Epithelial cell of prostate (primary cell): ENCODE measurements around the gene BCKDK.

ENCODE experiments used
- DNase-seq: peaks from one replicate; pipeline ENCODE4 v3.0.0-alpha.2; 2011; ENCODE audit warnings: low read depth, low spot score
- H3K27ac ChIP-seq: fragments of 450-650 bp; 2 replicates; pipeline ENCODE4 v1.5.1; 2017; ENCODE audit warnings: mild to moderate bottlenecking

BCKDK gene

DNA sequence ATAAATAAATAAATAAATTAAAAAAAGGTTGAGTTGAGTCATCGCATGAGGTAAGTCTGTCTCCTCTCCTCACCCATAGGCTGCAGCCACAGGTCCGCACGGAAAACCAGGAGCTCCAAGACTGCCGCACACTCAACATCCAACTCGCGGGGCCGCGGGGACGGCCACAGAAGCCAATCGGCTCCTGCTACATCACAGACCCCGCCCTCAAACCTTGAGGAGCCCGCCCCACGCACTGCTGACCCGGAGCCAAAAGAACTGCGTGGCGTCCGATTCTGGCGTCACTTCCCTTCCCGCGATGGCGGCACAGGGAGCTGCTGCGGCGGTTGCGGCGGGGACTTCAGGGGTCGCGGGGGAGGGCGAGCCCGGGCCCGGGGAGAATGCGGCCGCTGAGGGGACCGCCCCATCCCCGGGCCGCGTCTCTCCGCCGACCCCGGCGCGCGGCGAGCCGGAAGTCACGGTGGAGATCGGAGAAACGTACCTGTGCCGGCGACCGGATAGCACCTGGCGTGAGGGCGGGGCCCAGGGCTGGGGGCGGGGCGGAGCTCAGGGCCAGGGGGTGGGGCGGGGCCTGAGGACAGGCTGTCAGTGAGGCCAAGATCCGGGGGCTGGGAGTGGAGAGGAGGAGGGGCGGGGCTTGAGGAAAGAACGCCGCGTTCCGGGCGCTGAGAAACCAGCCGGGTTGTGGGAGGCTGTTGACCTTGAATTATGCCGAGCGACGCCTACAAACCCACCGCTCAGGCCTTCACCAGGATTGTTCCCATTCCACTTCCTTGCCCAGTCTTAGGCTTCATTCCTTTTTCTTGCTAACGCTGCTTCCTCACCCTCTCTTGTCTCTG is 9.4 kb downstream of the BCKDK start, which contains the start of gene KAT8:
Gene KAT8 (plus strand): TSS at position 281 of the 839 bp plus-strand sequence. CDS start 18 bp downstream, at position 299.
- peak within 1 kb of the TSS; percentile 99 for H3K27ac ChIP-seq
- DNase-seq: peak; percentile 97

DNA sequence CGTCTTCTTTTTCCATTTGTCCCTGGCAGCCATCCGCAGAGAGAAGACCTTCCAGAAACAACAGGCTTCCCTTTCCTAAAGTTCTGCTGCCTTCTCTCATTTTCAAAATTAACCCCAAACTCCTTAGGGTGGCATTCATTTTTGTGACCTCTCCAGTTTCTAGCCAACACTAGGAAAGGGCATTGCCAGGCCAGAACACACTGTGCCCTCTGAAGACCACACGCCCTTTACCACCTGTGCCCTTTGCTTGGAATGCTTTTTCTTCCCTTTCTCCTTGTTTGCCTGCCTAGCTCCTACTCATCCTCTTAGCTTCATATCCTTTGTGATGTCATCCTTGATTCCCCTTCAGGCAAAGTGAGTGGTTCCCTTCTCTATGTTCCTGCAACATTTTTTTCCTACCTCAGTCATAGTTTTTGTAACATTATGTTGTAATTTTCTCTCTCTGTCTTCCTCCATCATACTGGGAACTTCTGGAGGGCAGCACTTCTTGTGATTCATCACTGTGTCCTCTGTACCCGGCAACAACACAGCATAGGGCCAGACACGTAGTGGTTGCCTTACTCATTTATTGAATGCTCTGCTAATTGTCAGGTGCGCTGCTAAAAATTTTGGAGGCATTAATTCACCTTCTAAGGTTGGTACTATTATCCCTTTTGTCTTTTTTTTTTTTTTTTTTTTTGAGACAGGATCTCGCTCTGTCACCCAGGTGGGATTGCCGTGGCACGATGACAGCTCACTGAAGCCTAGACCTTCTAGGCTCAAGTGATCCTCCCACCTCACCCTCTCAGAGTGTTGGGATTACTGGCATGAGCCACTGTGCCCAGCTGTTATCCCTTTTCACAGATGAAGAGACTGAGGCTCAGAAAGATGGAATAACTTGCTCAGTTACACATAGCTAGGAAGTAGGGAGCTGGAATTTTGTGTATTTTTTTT is 10.3 kb downstream of the BCKDK start:
- H3K27ac ChIP-seq: peak overlapping the region; percentile 99
- peak; percentile 96 for DNase-seq

DNA sequence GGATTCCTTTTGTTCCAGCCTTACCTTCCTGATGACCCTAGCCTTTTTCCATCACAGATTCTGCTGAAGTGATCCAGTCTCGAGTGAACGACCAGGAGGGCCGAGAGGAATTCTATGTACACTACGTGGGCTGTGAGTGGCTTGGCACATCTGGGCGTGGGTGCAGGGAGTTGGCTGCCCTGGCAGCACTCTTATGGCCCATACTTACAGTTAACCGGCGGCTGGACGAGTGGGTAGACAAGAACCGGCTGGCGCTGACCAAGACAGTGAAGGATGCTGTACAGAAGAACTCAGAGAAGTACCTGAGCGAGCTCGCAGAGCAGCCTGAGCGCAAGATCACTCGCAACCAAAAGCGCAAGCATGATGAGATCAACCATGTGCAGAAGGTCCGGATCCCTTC is 11.9 kb downstream of the BCKDK start:
- no peak overlapping the region for H3K27ac ChIP-seq
- DNase-seq: no peak

DNA sequence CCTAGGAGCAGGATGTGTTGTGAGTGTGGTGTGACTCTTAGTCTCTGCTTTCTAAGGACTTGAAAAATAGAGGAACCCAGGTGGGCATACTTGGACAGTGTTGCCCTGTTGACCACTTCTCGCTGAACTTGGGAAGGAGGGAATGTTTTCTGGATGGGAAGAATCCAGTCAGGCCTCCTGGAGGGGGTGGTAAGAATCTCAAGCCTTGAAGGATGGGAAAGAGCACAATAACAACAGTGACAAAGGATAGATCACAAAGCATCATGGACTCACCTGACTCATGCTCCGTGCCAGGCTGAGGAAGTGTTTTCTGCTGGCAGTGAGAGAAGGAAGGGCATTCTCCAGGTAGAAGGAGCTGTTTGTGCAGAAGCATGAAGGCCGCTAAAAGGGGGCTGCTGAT is 17.7 kb downstream of the BCKDK start:
- H3K27ac ChIP-seq: no peak overlapping the region

DNA sequence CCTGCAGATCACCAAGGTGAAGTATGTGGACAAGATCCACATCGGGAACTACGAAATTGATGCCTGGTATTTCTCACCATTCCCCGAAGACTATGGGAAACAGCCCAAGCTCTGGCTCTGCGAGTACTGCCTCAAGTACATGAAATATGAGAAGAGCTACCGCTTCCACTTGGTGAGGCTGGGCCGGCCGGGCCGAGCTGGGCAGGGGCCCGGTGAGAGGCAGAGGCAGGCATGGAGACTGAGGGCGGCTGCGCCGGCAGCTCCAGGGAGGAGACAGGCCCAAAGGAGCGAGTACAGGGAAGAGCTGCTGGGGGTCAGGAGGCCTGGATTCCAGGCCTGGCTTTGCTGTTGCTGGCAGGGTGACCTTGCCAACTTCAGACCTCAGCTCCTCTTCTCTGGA is 19.0 kb downstream of the BCKDK start:
- no peak overlapping the region for H3K27ac ChIP-seq
- DNase-seq: no peak

More for the DNA sequence above, 17.7 kb downstream of the BCKDK start:
- DNase-seq: no peak

DNA sequence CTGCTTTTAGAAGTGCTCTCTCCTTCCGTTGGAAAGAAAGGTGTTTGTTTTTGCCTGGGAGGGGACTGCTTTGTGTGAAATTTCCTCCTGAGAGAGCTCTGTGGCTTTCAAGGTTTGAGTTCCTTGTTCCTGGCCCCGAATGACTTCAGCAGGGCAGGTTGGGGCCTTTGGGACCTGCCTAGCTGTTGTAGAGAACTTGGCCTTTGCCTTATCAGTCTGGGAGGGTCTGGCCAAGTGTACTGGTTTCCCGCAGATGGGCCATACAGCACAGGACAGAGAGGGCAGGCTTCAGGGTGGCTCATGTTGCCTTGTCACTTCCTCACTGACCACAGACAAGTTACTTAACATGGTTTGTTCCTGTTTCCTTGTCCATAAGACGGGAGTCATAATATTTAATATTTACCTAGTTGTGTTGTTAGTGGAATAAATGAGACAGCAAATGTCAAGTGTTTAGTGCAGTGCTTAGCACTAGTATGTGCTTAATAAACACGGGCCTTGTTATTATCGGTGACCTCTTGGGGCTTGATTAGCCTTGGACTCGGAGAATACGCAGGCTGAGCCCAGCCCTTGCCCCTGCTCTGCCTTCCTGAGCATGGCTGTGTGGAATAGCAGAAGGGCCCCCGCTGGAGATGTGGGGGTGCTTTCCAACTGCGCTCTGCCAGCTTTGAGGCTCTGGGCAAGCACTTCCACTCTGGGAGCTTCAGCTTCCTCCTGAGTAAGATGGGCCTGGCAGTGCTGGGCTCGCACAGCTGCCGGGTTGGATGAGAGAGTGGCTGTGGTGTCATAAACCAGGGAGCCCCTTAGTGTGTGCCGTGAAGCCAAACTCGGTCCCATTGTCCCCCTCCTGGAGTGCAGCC is 20.8 kb downstream of the BCKDK start:
- H3K27ac ChIP-seq: peak overlapping the region; percentile 96
- no peak for DNase-seq

DNA sequence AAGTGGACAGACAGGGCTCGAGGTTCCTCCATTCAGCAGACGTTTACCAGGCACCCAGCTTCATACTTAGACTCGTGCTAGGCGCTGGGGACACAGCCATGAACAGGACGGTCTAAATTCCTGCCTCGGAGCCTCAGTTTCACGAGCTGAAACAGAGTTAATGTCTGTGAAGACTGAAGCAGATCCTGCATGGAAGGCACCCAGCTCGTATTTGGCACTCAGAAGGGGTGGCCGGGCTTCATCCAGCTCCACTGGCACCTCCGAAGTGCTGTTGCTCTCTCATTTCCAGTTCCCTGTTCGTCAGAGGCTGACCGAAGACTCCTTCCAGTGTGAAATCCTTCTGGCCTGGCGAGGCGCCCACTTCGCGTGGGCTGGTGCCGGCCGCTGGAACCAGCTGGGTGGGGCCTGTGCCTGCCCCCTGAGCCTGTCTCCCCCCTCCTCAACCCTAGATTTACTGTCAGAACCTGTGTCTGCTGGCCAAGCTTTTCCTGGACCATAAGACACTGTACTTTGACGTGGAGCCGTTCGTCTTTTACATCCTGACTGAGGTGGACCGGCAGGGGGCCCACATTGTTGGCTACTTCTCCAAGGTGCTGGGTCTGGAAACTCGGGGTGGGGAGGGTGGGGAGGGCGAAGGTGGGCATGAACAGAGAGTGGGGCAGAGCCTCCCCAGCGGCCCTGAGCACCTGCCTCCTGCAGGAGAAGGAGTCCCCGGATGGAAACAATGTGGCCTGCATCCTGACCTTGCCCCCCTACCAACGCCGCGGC is 21.6 kb downstream of the BCKDK start:
- no peak for DNase-seq
- peak overlapping the region; percentile 96 for H3K27ac ChIP-seq

DNA sequence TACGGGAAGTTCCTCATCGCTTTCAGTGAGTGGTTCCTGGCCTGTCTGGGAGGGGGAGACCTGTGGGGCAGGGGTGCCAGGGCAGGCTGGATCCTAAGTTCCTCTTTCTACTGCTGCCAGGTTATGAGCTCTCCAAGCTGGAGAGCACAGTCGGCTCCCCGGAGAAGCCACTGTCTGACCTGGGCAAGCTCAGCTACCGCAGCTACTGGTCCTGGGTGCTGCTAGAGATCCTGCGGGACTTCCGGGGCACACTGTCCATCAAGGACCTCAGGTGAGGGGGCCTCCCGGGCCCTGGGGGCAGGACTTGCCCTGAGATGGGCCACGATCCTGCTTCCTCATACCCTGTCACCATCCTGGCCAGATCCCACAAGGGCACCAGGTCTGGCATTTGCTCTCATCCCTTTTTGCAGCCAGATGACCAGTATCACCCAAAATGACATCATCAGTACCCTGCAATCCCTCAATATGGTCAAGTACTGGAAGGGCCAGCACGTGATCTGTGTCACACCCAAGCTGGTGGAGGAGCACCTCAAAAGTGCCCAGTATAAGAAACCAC is 22.2 kb downstream of the BCKDK start:
- DNase-seq: no peak
- peak overlapping the region; percentile 96 for H3K27ac ChIP-seq

DNA sequence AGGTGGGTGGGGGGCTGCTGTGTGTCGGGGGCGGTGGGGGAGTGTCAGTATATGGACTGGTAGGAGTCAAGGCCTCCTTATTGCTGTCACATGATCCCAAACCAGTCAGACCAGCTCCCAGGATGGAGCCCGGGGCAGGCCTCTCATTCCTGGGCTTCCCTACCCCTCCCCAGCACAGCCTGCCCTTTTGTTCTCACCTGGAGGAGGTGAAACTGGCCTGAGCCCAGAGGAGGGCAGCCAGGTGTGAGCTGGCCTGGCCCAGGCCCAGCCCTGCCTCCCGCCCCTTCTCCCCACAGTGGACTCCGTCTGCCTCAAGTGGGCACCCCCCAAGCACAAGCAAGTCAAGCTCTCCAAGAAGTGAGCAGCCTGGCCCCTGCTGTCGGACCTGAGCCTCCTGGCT is 22.7 kb downstream of the BCKDK start:
- H3K27ac ChIP-seq: peak overlapping the region; percentile 96
- no peak for DNase-seq

DNA sequence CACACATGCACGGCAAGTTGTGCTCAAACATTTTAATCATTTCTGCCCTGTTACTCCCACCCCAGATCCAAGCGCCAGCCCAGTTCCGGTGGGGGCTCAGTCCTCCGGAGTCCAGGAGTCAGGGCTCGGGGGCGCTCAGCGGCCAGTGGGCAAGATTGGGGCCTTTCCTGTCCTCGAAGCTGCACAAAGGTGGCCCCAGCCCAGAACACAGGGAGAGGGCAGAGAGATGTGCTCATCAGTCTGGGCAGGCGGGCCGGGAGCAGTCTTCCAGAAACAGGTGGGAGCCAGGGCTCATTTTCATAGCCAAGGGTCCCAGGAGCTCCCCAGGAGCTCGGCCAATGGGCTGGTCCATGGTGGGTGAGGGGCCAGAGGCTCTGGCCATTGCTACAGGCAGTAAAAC is 23.2 kb downstream of the BCKDK start:
- DNase-seq: no peak
- H3K27ac ChIP-seq: peak overlapping the region; percentile 96

DNA sequence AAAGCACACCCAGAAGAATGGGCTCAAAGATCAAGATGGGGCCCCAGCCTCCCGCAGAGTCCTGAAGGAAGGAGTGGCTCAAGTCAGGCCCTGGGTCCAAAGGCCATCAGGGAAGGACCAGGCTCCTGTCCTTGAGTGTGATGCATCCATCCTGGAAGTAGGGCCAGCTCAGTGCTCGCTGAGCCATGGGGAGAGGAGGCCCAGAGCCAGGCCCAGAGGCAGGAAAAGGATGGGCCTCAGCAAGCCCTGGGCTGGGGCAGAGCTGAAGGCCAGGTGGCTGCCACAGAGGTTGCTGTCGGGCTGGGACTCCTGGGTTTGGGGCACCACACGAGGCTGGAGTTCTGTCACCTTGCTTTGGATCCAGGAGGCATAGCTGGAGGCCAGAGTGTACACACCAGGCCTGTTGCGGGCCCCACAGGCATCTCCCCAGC is 23.7 kb downstream of the BCKDK start:
- DNase-seq: no peak
- peak overlapping the region; percentile 96 for H3K27ac ChIP-seq

DNA sequence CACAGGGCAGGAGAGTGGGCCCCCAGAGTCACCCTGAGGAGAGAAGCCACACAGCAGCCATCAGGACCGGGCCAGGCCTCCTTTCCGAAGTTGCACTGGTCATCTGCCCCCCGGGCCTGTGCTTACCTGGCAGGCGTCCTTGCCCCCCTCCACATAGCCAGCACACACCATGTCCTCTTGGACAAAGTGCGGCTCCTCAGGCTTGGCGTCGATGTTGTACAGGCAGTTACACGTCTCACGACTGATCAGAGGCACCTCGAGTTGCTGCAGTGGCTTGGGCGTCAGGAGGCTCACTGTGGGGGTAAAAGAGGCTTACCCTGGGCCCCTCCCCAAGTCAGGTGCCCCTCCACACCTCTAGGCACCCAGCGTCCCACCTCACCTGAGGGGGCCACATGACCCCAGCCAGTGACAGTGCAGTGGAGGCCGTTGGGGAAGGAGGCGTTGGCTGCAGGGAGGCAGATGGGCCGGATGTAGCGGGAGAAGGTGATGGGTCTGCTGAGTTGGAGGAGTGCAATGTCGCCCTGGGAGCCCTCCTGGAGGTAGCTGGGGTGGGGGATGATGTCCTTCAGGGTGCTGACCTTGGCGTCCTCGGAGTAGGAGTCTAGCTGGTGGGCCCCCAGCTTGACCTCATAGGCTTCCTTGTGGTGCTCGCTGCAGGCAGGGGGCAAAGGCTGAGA is 24.3 kb downstream of the BCKDK start:
- no peak for DNase-seq
- H3K27ac ChIP-seq: peak overlapping the region; percentile 96

DNA sequence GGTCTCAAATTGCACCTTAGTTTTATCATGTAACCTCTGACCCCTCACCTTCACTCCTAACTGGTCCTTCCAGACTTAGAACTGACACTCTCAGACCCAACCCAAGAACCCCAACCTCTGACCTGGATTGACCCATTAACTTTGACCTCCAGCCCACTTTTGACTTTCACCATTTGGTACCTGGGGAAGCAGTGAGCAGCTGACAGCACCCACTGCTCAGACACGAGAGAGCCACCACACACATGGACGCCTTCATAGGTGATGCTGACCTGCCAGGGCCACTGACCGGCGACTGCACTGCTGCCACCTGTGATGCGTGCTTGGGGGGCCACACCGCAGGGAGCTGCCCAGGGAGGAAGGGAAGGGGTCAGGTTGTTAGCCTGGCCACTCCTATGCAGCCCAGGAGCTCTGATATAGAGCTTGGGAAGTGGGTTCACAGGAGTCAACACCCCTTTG is 24.9 kb downstream of the BCKDK start:
- H3K27ac ChIP-seq: peak overlapping the region; percentile 96
- DNase-seq: no peak

DNA sequence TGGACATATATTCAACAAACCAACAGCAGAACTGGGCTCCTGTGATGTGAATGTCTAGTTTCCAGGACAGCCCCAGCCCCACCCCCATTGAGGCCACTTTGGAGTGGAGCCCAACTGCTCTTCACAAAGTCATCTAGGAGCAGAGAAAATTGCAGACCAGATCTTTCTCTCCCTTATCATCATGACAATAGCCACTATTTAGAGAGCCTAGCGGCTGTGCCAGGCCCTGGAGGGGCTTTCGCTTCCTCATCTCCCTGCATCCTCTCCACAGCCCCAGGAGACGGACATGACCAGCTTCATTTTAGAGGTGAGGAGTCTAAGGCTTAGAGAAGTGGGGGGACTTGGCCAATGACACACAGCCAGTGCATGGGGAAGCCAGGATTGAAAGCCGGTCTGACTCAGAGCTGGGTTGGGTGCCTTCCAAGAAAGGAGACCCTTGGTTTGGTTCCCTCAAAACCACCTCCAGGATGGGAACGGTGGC is 25.9 kb downstream of the BCKDK start:
- H3K27ac ChIP-seq: peak overlapping the region; percentile 96
- DNase-seq: no peak

DNA sequence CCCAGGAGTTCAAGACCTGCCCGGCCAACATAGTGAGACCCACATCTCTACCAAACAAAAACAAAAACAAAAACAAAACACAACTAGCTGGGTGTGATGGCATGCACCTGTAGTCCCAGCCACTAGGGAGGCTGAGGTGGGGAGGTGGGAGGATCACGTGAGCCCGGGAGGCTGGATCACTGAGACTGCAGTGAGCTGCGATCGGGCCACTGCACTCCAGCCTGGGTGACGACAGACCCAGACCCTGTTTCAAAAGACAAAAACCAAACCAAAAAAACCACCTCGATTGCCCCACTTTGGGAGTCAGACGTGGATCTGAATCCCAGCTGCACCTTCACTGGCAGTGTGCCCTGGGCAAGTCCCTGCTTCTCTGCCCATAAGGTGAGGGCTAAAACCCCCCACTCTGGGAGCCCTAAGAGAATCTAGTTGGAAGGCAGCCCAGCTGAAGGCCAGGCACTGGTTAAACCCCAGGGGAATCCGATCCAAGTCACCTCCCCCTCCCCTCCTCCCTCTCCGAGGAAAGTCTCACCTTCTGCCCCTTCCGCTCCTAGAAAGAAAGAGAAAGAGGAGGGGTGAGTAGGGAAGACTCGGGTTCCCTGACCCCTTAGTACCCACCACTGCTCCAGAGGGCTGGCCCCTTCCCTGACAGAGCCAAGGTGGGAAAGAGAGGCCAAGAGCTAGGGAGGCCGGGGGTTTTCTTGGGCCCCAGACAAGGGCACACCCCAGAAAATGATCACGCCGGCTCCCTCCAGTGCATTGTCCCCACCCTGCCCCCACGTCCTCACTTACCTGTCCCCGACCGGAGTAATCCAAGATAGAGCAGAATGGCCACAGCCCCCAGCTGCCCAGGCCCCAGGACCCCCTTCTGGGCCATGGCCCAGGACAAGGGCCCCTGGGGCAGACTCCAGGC is 26.7 kb downstream of the BCKDK start:
- H3K27ac ChIP-seq: peak overlapping the region; percentile 96
- no peak for DNase-seq

DNA sequence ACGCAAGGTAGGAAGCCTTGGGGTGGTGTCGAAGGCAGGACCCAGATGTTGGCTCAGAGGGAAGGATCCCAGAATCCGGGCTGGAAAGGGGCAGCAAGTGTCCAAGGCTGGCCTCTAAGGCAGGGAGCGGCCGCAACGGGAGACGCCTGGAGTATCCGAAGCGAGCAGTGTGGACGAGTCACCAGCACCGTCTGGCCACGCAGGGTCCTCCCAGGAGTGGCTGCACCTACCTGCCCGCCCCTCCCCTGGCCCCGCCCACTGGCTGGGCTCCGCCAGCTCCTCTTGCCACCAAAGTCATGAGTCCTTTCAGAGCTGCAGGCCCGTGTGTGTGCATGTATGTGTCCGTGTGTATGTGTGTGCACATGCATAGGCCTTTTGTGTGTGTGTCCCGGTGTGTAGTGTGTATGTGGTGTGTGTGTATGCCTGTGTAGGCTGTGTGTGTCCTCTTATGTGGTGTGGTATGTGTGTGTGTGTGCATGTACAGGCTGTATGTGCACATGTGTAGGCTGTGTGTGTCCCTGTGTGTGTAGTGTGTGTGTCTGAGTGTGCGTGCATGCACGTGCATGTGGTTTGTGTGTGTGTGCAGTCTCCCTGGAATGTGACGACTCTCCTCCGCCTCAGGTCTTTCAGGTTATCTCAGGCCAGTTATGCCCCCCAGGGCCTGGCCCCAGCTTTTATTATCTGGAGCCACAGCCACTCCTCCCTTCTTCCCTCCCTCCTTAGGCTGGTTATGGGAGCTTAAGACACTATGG is 27.5 kb downstream of the BCKDK start, which contains the start of gene PRSS8:
Gene PRSS8 (minus strand): TSS at position 193 of the 752 bp plus-strand sequence. CDS start 229 bp downstream, outside the sequence.
- no peak for DNase-seq
- peak within 1 kb of the TSS; percentile 96 for H3K27ac ChIP-seq
